ENCODE measurements around the gene AFF3. TPM values are rescaled to one million over a fixed set of nuclear protein-coding genes. Genes with fewer than 3 reads are reported as not detected.

The AFF3 gene
- total and polyA plus RNA-seq, 2 of the 8 experiments (the other 6 are each of a cell fraction or from before 2014, with no cell fraction given) = 0.27 to 3.0 TPM

DNA sequence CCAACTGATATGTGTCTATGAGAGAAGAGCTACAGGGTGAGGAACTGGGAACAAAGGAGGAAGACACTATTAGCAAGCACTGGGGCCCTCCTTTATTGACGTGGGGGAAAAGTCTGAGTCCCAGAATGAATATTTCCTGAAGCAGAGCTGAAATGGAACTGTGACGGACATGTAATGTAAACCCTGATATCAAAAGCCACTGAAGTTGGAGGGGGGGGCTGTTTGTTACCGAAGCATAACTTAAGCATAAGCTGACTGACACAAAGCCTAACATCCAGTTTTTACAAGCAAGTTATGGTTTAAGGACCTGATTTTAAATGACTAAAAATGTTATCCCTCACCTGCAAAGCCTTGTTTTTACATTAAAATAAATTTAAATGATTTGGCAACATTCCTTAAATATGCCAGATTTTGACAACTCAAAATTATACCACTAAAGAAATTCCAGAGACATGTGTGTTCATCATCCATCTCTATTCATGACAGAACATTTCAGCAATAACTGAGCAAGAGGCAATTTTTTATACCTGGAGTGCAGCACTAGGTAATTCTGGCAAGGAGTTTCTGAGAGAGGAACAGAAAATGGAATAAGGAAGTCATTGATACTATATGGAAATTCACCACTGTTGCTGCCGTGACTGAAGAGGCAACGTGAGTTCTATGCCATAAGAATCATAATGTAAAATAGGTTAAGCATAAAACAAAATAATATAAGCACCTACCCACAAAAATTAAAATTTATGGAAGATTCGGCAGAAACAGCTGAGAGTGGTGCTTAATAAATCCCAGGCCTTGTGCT, 186.0 kb downstream of the AFF3 start:
- H3K23me2 ChIP-seq (ENCODE audit: low read depth, low read length) = no peaks in the 10 kb centered on the region
- H3K4me2 ChIP-seq (ENCODE audit: insufficient read depth in 1 of 2, low read depth in 2 of 2, low read length in 2 of 2) = no peak overlapping the region
- peaks cover 0 to 3% of the 10 kb centered on the region in 2 experiments for H4K20me1 ChIP-seq (replicated peaks in 1 of 2; ENCODE audit: control insufficient read depth in 1 of 2, insufficient read depth in 2 of 2, low read length in 2 of 2)
- no peak overlapping the region for H3K14ac ChIP-seq (ENCODE audit: insufficient read length)
- CTCF ChIA-PET (ENCODE audit: partially characterized antibody) = no interaction called here
- 91% methylated on average over 6 of the region's 6 CpGs; no CpG with 5 or more reads in 1 of the 2 experiments for WGBS, 2 experiments (ENCODE audit: extremely low coverage in 1 of 2, insufficient coverage in 1 of 2, insufficient read length in 1 of 2, insufficient replicate concordance in 2 of 2, low coverage in 1 of 2, low lambda C conversion rate in 2 of 2, missing lambda C conversion rate in 1 of 2)
- FAIRE-seq = no peak
- POLR2A ChIA-PET (ENCODE audit: partially characterized antibody) = no interaction called here
- H3K56ac ChIP-seq (replicated peaks; ENCODE audit: insufficient read length, low read depth, low read length) = no peak overlapping the region
- no peak overlapping the region for H4K8ac ChIP-seq (ENCODE audit: extremely low read depth, insufficient read depth, low read length)
- H3K27me3 ChIP-seq (replicated peaks in 1 of 4; ENCODE audit: control insufficient read depth in 3 of 4, extremely low read depth in 1 of 4, insufficient read depth in 3 of 4, low read length in 3 of 4) = no peaks in the 10 kb centered on the region
- no peak overlapping the region for H3K23ac ChIP-seq (ENCODE audit: insufficient read length)
- H3K9ac ChIP-seq (replicated peaks in 1 of 4; ENCODE audit: extremely low read depth in 1 of 4, low read depth in 3 of 4, low read length in 3 of 4) = no peak overlapping the region
- no peaks in the 10 kb centered on the region for H3K9me3 ChIP-seq (ENCODE audit: insufficient read depth in 2 of 2, low read depth in 1 of 2, low read length in 1 of 2)
- no peak overlapping the region for H2BK20ac ChIP-seq (ENCODE audit: low read length)
- no peak overlapping the region for H2BK15ac ChIP-seq (ENCODE audit: low read length)
- H2BK12ac ChIP-seq (ENCODE audit: low read depth, low read length) = no peak overlapping the region
- H3K79me2 ChIP-seq (ENCODE audit: control insufficient read depth in 1 of 2, insufficient read depth in 2 of 2, low read length in 2 of 2) = no peaks in the 10 kb centered on the region
- no peak for TF ChIP-seq SP1 (IDR thresholded peaks at IDR 0.05; ENCODE audit: low read depth, low read length)
- TF ChIP-seq RFX5 (IDR thresholded peaks at IDR 0.05; ENCODE audit: borderline replicate concordance, low read depth, low read length) = no peak
- TF ChIP-seq RNF2 (IDR thresholded peaks at IDR 0.05; ENCODE audit: borderline replicate concordance, low read depth, low read length, missing control alignments, poor library complexity, severe bottlenecking) = no peak
- TF ChIP-seq POLR2AphosphoS5 (IDR thresholded peaks at IDR 0.05; ENCODE audit: low read depth, low read length) = no peak
- TF ChIP-seq ZNF274 (IDR thresholded peaks at IDR 0.05; ENCODE audit: borderline replicate concordance, extremely low read depth, low read length) = no peak
- no peak for TF ChIP-seq CTBP2 (IDR thresholded peaks at IDR 0.05; ENCODE audit: borderline replicate concordance, insufficient read depth, insufficient read length, low read length)
- TF ChIP-seq EZH2 (IDR thresholded peaks at IDR 0.05; ENCODE audit: low read depth, low read length, severe bottlenecking) = no peak
- TF ChIP-seq CREB1 (IDR thresholded peaks at IDR 0.05) = no peak
- no peak for TF ChIP-seq HDAC6 (IDR thresholded peaks at IDR 0.05; ENCODE audit: low read depth, low read length)
- TF ChIP-seq JUN (IDR thresholded peaks at IDR 0.05; ENCODE audit: low read depth, low read length) = no peak
- TF ChIP-seq POLR2A (IDR thresholded peaks at IDR 0.05; ENCODE audit: control extremely low read depth in 1 of 2, low read depth in 2 of 2, low read length in 2 of 2) = no peak
- H2BK120ac ChIP-seq (replicated peaks; ENCODE audit: low read depth, low read length) = no peak overlapping the region
- no peak for DNase-seq (ENCODE audit: low read depth in 1 of 2, low spot score in 2 of 2)
- no peak overlapping the region for H2BK5ac ChIP-seq (ENCODE audit: low read depth, low read length)
- peaks cover 0 to 8% (median 2%) of the 10 kb centered on the region in 4 experiments; a peak in 5 of 7 replicates for H3K4me1 ChIP-seq (replicated peaks in 1 of 4; ENCODE audit: control insufficient read depth in 3 of 4, insufficient read depth in 4 of 4, low read length in 3 of 4)
- H3K18ac ChIP-seq (ENCODE audit: extremely low read depth, low read length) = no peak overlapping the region
- no peak overlapping the region for H2AFZ ChIP-seq (ENCODE audit: low read length)
- H4K91ac ChIP-seq (replicated peaks; ENCODE audit: insufficient read length, low read length) = no peak overlapping the region
- no peak overlapping the region for H2AK5ac ChIP-seq (ENCODE audit: low read depth, low read length)
- no peaks in the 10 kb centered on the region for H3K36me3 ChIP-seq (ENCODE audit: control insufficient read depth in 2 of 4, insufficient read depth in 4 of 4, low read length in 3 of 4)
- H3K4me3 ChIP-seq (ENCODE audit: extremely low read depth in 1 of 4, insufficient read depth in 2 of 4, low read depth in 3 of 4, low read length in 4 of 4) = no peak overlapping the region
- no peak overlapping the region for H4K5ac ChIP-seq (ENCODE audit: insufficient read length, low read depth, low read length)
- H3K27ac ChIP-seq (ENCODE audit: low read depth, low read length) = no peak overlapping the region
- H3K4ac ChIP-seq (replicated peaks; ENCODE audit: insufficient read length, low read depth, low read length) = no peak overlapping the region
- no peaks in the 10 kb centered on the region for H3K79me1 ChIP-seq (ENCODE audit: low read depth, low read length)
